GM23338 (cell line): ENCODE measurements around the gene NCF2. TPM values are rescaled to one million over a fixed set of nuclear protein-coding genes. Genes with fewer than 3 reads are reported as not detected.

ENCODE experiments used
- ATAC-seq: fragments of 200-7000 bp; cut with Tn5 transposase; 3 replicates; pipeline ENCODE4 v1.9.1; 2020
- DNase-seq: peaks from one replicate; pipeline ENCODE4 v3.0.0-alpha.2; 2015; ENCODE audit warnings: low spot score
- H2AFZ ChIP-seq: fragments of 200-600 bp; sonication (generic); 2 replicates; pipeline ENCODE4 v1.8.0; 2016; ENCODE audit warnings: antibody characterized with exemption, mild to moderate bottlenecking, moderate library complexity
- H3F3A ChIP-seq: fragments of 200-600 bp; sonication (generic); replicated peaks from 2 replicates; pipeline ENCODE4 v1.8.0; 2017; ENCODE audit warnings: antibody characterized with exemption, mixed run types, low read depth
- H3K27ac ChIP-seq: fragments of 200-600 bp; sonication (generic); 2 replicates; pipeline ENCODE4 v1.6.1; 2016; ENCODE audit warnings: low read depth
- H3K27me3 ChIP-seq: fragments of 200-600 bp; sonication (generic); 2 replicates; pipeline ENCODE4 v1.8.0; 2016; ENCODE audit warnings: mild to moderate bottlenecking, mixed run types, moderate library complexity; ENCODE audit not compliant: insufficient read depth
- H3K36me3 ChIP-seq: fragments of 200-600 bp; sonication (generic); 2 replicates; pipeline ENCODE4 v1.8.0; 2016; ENCODE audit warnings: mild to moderate bottlenecking; ENCODE audit not compliant: insufficient read depth
- H3K4me1 ChIP-seq: fragments of 200-600 bp; sonication (generic); 2 replicates; pipeline ENCODE4 v1.8.0; 2016; ENCODE audit warnings: mild to moderate bottlenecking, moderate library complexity; ENCODE audit not compliant: insufficient read depth
- H3K4me2 ChIP-seq: fragments of 200-600 bp; sonication (generic); 2 replicates; pipeline ENCODE4 v1.7.1; 2017; ENCODE audit warnings: mixed run types
- H3K4me3 ChIP-seq: fragments of 200-600 bp; sonication (generic); 2 replicates; pipeline ENCODE4 v1.6.1; 2016; ENCODE audit warnings: mixed run types
- H3K79me2 ChIP-seq: fragments of 200-600 bp; sonication (generic); replicated peaks from 2 replicates; pipeline ENCODE4 v1.8.0; 2017; ENCODE audit warnings: mild to moderate bottlenecking; ENCODE audit not compliant: insufficient read depth
- H3K9me2 ChIP-seq: fragments of 200-600 bp; sonication (generic); 2 replicates; pipeline ENCODE4 v1.8.0; 2017; ENCODE audit not compliant: insufficient read depth
- H4K20me1 ChIP-seq: fragments of 200-600 bp; sonication (generic); replicated peaks from 2 replicates; pipeline ENCODE4 v1.8.0; 2017; ENCODE audit warnings: mild to moderate bottlenecking; ENCODE audit not compliant: insufficient read depth
- H3K27ac Mint-ChIP-seq: 2 replicates; pipeline ENCODE4 v1.8.0; 2020; ENCODE audit warnings: inconsistent platforms, mild to moderate bottlenecking, moderate library complexity, mixed read lengths
- H3K27me3 Mint-ChIP-seq: 3 replicates; pipeline ENCODE4 v1.8.0; 2022; ENCODE audit warnings: low read depth, mild to moderate bottlenecking, moderate library complexity, mixed read lengths, inconsistent platforms; ENCODE audit not compliant: insufficient read depth, poor library complexity
- H3K36me3 Mint-ChIP-seq: 3 replicates; pipeline ENCODE4 v1.8.0; 2021; ENCODE audit warnings: low read depth, mild to moderate bottlenecking, inconsistent platforms, moderate library complexity, mixed read lengths
- H3K4me1 Mint-ChIP-seq: 3 replicates; pipeline ENCODE4 v1.8.0; 2020; ENCODE audit warnings: mild to moderate bottlenecking, inconsistent platforms, mixed read lengths
- H3K4me3 Mint-ChIP-seq: 3 replicates; pipeline ENCODE4 v1.8.0; 2021; ENCODE audit warnings: moderate library complexity, mild to moderate bottlenecking, inconsistent platforms, mixed read lengths
- H3K9me3 Mint-ChIP-seq: 3 replicates; pipeline ENCODE4 v1.8.0; 2020; ENCODE audit warnings: moderate library complexity, mild to moderate bottlenecking, inconsistent platforms, mixed read lengths
- CREB1 ChIP-seq: fragments of 250-450 bp; sonication (Bioruptor Pico); IDR thresholded peaks from 2 replicates; pipeline ENCODE4 v1.5.0; 2020; ENCODE audit warnings: low read depth, mild to moderate bottlenecking, moderate library complexity
- CTCF ChIP-seq, 2 experiments: fragments of 200-600 bp in 1 of 2; sonication (generic) in 1 of 2; conservative IDR thresholded peaks; 2 replicates each; pipeline versions ENCODE4 v1.5.1 to v1.6.1; 2016 to 2017; ENCODE audit warnings: antibody characterized with exemption in 2 of 2, low read depth in 2 of 2, mild to moderate bottlenecking in 2 of 2, moderate library complexity in 1 of 2
- ETS1 ChIP-seq: IDR thresholded peaks from 2 replicates; pipeline ENCODE4 v1.6.1; 2016; ENCODE audit warnings: antibody characterized with exemption
- EZH2 ChIP-seq: fragments of 200-600 bp; sonication (generic); IDR thresholded peaks from one replicate; pipeline ENCODE4 v1.8.0; 2017; ENCODE audit warnings: antibody characterized with exemption, mild to moderate bottlenecking, low read depth; ENCODE audit not compliant: unreplicated experiment
- EZH2phosphoT487 ChIP-seq: fragments of 200-600 bp; sonication (generic); IDR thresholded peaks from one replicate; pipeline ENCODE4 v1.8.1; 2018; ENCODE audit warnings: antibody characterized with exemption; ENCODE audit not compliant: unreplicated experiment
- JUNB ChIP-seq: IDR thresholded peaks from one replicate; pipeline ENCODE4 v1.6.1; 2016; ENCODE audit warnings: antibody characterized with exemption; ENCODE audit not compliant: unreplicated experiment
- NANOG ChIP-seq: IDR thresholded peaks from 2 replicates; pipeline ENCODE4 v1.6.1; 2016; ENCODE audit warnings: antibody characterized with exemption, borderline replicate concordance
- POLR2AphosphoS5 ChIP-seq: IDR thresholded peaks from 2 replicates; pipeline ENCODE4 v1.6.1; 2016; ENCODE audit warnings: antibody characterized with exemption, low read depth
- REST ChIP-seq: IDR thresholded peaks from one replicate; pipeline ENCODE4 v1.6.1; 2018; ENCODE audit warnings: antibody characterized with exemption; ENCODE audit not compliant: unreplicated experiment
- STAT1 ChIP-seq: IDR thresholded peaks from one replicate; pipeline ENCODE4 v1.6.1; 2016; ENCODE audit warnings: antibody characterized with exemption; ENCODE audit not compliant: unreplicated experiment
- ZNF114 ChIP-seq: fragments of 250-450 bp; sonication (Bioruptor Pico); IDR thresholded peaks from 2 replicates; pipeline ENCODE4 v1.5.0; 2020; ENCODE audit warnings: mild to moderate bottlenecking, moderate library complexity
- ZNF462 ChIP-seq: fragments of 250-450 bp; sonication (Bioruptor Pico); IDR thresholded peaks from 2 replicates; pipeline ENCODE4 v1.5.0; 2020; ENCODE audit warnings: mild to moderate bottlenecking, moderate library complexity
- polyA plus RNA-seq: library from polyadenylated mRNA; unstranded; fragments of >200 nt; fragmentation: Nextera tagmentation; extraction: Ambion mirVana; gene quantifications from 2 replicates; pipeline ENCODE4 v1.2.1, GENCODE V29; 2016
- total RNA-seq: library from RNA; depleted of rRNA; stranded (reverse); fragments of >200 nt; shearing (Covaris generic); gene quantifications from 2 replicates; pipeline ENCODE4 v1.2.3, GENCODE V29; 2014

NCF2 gene
- total and polyA plus RNA-seq, 2 experiments from 2014 or later, result not detected

GRCh38 chr1:183600136-183600535 is 9.9 kb upstream of the NCF2 start:
- H3K27ac ChIP-seq, result no peak overlapping the region
- H3K4me3 ChIP-seq, result no peak overlapping the region
- TF ChIP-seq ZNF462 (CRISPR knock-in tag) (no peak), REST (no peak), EZH2 (no peak), ETS1 (no peak), JUNB (no peak), CTCF (conservative IDR thresholded peaks at IDR 0.05; ENCODE audit: low read depth in 2 of 2) (no peak), EZH2phosphoT487 (no peak), ZNF114 (no peak), POLR2AphosphoS5 (no peak), NANOG (no peak), CREB1 (CRISPR knock-in tag) (no peak), STAT1 (no peak)
- H3K27me3 ChIP-seq, result no peaks in the 10 kb centered on the region
- no peak overlapping the region for H3K27ac Mint-ChIP-seq
- peaks cover 4% of the 10 kb centered on the region for H3K27me3 Mint-ChIP-seq
- no peaks in the 10 kb centered on the region for H3K36me3 Mint-ChIP-seq
- H3K4me2 ChIP-seq, result no peak overlapping the region
- H2AFZ ChIP-seq, result no peak overlapping the region
- no peaks in the 10 kb centered on the region for H4K20me1 ChIP-seq
- ATAC-seq (no peak), DNase-seq (no peak)
- no peaks in the 10 kb centered on the region; the same call in 2 of the 3 replicates for H3K9me3 Mint-ChIP-seq
- H3K4me3 Mint-ChIP-seq, result no peak overlapping the region
- H3K4me1 Mint-ChIP-seq, result no peaks in the 10 kb centered on the region
- H3K79me2 ChIP-seq, result no peaks in the 10 kb centered on the region
- no peaks in the 10 kb centered on the region for H3K4me1 ChIP-seq
- H3F3A ChIP-seq, result no peaks in the 10 kb centered on the region
- H3K36me3 ChIP-seq, result no peaks in the 10 kb centered on the region
- 0 out of 2 replicates have a peak, but pooled peaks cover 8% of the 10 kb centered on the region for H3K9me2 ChIP-seq
